ENCODE results near the gene TAF5.

DNA sequence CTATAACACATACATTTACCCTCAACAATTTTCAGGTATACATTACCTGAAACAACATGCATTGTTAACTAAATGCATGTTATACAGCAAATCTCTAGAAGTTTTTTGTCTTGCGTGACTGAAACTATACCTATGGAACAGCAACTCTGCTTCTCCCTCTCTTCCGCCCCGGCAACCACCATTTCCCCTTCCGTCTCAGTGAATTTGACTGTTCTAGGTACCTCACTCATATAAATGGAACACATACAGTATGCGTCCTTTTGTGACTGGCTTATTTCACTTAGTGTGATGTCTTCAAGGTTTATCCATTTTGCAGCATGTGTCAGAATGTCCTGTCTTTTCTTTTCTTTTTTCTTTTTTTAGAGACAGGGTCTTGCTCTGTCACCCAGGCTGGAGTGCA, 61.9 kb downstream of the TAF5 start:
- TF ChIP-seq, protein P1, sequence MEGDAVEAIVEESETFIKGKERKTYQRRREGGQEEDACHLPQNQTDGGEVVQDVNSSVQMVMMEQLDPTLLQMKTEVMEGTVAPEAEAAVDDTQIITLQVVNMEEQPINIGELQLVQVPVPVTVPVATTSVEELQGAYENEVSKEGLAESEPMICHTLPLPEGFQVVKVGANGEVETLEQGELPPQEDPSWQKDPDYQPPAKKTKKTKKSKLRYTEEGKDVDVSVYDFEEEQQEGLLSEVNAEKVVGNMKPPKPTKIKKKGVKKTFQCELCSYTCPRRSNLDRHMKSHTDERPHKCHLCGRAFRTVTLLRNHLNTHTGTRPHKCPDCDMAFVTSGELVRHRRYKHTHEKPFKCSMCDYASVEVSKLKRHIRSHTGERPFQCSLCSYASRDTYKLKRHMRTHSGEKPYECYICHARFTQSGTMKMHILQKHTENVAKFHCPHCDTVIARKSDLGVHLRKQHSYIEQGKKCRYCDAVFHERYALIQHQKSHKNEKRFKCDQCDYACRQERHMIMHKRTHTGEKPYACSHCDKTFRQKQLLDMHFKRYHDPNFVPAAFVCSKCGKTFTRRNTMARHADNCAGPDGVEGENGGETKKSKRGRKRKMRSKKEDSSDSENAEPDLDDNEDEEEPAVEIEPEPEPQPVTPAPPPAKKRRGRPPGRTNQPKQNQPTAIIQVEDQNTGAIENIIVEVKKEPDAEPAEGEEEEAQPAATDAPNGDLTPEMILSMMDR (conservative IDR thresholded peaks at IDR 0.05): no peak
- TF ChIP-seq ZFX (IDR thresholded peaks at IDR 0.05): no peak

Data from C4-2B (cell line).